SKM-1 treated with dmso at 0.1 percent for 144 hours (cell line): Measurements from ENCODE around the gene KCTD6.
A peak's percentile ranks its signal among the peaks of the same experiment; 100 is the strongest.

Experiments
- DNase-seq: peaks from one replicate; lab custom pipeline; 2025; ENCODE audit not compliant: unreplicated experiment; lab: John Stamatoyannopoulos, UW

KCTD6 gene

DNA sequence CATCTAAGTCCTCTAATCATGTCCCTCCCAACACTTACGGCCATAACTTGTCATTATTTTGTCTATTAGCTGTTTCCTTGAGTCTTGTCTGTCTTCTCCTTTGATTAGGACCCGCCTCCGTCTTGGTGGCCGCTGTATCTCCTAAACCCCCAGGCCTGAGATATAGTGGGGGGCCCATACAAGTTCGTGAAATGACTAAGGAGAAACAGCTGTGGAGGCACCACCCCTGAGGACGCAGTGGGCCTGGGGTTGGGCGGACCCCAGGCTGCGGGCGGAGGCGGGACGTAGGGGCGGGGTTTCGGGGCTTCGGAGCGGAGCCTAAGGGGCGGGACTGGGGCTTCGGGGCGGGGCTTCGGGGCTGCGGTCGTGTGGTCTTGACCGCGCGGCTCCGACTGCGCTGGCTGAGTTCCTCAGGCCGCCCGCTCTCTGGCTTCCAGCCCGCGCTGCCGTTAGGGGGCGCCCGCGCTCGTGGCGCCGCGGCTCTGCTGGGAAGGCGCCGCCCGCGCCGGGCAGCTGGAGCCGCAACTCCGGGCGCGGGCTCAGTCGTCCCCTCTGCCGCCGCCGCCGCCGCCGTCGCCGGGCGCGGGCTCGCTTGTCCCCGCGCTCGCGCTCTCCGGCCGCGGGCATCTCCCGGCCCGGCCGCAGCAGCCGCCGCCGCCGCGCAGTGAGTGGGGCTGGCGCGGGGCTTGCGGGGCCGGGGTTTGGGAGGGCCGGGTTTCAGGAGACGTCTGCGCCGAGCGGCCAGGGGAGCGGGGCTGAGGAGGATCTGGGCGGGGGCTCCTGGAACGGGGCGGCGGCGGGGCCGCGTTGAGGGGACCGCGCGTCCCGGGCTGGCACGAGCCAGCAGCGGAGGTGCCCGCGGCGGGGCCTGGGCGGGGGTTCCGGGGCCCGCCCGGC is at the start of gene KCTD6:
Gene KCTD6 (plus strand): TSS at position 591 of the 897 bp plus-strand sequence. CDS start 6,660 bp downstream, outside the sequence.
- peak; percentile 90 for DNase-seq

GRCh38 chr3:58452176-58452575 is 39.7 kb upstream of the KCTD6 start:
- no peak for DNase-seq

- DNase-seq: no peak
These were observed 32.7 kb upstream of the KCTD6 start for GRCh38 chr3:58459160-58459559.

DNA sequence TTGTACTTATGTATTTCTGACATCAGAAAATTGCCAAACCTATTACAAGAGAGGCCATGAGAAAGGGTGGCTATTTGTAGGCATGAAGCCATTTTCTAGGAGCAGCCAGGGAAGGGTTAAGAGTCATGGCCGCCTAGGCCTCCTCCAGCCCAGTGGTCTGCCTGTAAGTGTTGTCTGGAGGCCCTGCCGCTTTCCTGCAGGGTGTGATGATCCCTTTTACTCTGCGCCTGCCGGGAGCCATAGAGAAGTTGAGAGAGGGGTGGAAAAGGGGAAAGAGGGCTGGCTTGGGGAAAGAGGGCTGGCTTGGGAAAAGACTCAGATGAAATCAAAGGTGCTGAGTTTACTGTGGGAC is 29.1 kb upstream of the KCTD6 start:
- no peak for DNase-seq

- peak; percentile 44 for DNase-seq
These were observed 28.5 kb upstream of the KCTD6 start for GRCh38 chr3:58463181-58463941.

GRCh38 chr3:58463942-58464271 is 28.0 kb upstream of the KCTD6 start:
- DNase-seq: no peak

DNA sequence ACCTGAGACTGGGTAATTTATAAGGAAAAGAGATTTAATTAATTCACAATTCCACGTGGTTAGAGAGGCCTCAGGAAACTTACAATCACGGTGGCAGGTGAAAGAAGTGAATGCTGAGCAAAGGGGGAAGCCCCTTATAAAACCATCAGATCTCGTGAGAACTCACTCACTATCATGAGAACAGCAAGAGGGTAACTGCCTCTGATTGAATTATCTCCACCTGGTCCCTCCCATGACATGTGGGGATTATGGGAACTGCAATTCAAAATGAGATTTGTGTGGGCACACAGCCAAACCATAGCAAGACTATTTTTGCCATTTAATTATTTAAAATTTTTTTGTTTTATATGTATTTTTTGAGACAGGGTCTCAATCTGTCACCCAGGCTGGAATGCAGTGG is 27.0 kb upstream of the KCTD6 start:
- no peak for DNase-seq

- no peak for DNase-seq
These were observed 24.9 kb upstream of the KCTD6 start for GRCh38 chr3:58466899-58467563.

GRCh38 chr3:58469096-58469495 is 22.8 kb upstream of the KCTD6 start:
- no peak for DNase-seq

GRCh38 chr3:58470363-58471024 is 21.4 kb upstream of the KCTD6 start:
- no peak for DNase-seq

DNA sequence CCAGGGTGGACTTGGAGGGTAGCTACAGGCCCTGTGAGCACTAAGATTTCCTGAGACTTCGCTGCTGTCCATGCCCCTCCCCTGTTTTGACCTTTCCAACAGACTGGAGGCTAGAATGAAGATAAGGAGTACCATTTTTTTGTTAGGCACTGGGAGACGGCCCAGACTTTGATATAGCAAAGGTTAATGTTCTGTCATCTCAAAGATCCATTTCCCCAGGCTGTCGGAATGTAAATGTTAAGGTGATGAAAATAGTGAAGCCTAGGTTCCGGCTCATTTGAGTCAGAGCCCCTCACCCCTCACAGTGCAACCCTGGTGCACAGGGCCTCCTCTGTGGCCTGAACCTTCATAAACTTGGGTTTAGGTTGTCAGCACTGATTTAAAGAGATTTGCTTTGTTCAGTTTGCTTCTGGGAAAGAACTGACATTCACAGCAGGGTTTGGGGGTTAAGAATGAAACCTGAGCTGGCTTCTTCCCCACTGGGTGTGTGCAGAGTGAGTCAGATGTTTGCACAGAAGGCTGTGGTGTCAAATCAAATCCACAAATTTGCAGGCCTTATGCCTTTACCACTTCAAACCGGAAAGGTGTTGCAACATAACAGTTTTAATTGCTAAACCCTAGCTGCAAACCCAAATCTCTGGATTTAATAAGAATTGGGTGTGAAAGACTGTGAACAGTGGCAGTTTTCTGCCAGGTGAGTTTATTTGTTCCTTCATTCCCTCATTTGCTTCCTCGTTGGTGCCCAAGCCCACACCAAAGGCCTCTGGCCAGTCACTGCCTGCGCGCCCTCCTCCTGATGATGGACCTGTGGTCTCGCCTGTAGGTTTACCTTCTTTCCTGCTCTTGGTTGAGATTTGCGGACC is 20.6 kb upstream of the KCTD6 start:
- peak; percentile 77 for DNase-seq

DNA sequence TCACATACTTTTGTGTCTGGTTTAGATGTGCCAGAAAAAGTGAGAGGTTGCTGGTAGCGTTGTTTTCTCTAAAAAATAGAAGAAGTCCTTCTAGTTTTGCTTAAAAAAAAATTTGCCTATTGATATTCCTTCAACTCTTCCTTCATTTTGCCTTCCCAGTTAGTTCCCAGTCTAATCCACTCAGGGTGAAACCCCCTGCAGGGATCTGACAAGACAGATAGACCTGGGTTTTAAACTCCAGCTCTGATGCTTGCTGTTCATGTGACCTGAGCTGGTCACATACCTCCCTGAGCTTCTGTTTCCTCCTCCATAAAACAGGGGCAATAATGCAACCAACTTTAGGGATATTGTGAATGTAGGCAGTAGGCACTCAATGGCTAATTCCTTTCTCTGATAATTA is 18.6 kb upstream of the KCTD6 start:
- no peak for DNase-seq

- DNase-seq: peak; percentile 61
These were observed 17.5 kb upstream of the KCTD6 start for GRCh38 chr3:58474348-58474911.

GRCh38 chr3:58474967-58475578 is 16.8 kb upstream of the KCTD6 start:
- no peak for DNase-seq

DNA sequence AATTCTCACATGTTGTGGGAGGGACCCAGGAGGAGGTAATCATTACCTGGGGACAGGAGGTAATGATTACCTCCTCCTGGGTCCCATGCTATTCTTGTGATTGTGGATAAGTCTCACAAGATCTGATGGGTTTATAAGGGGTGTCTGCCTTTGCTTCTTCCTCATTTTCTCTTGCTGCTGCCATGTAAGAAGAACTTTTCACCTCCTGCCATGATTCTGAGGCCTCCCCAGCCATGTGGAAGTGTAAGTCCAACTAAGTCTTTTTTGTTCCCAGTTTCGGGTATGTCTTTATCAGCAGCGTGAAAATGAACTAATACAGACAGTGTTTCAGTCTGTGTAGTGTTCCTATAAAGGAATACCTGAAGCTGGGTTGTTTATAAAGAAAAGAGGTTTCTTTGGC is 13.1 kb upstream of the KCTD6 start:
- peak; percentile 24 for DNase-seq

DNA sequence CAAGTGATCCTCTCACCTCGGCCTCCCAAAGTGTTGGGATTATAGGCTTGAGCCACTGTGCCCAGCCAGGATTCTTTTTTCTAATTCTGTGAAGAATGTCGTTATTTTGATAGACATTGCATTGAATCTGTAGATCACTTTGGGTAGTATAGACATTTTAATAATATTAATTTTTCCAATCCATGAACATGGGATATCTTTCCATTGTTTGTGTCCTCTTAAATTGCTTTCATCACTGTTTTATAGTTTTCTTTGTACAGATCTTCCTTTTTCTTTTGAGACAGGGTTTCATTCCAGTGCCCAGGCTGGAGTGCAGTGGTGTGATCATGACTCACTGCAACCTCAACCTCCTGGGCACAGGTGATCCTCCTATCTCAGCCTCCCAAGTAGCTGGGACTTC is 11.6 kb upstream of the KCTD6 start:
- no peak for DNase-seq

GRCh38 chr3:58482917-58483636 is 8.8 kb upstream of the KCTD6 start:
- no peak for DNase-seq

GRCh38 chr3:58484045-58484721 is 7.7 kb upstream of the KCTD6 start:
- DNase-seq: peak; percentile 68
